ENCODE measurements around the gene FAM83C. TPM values are rescaled to one million over a fixed set of nuclear protein-coding genes. Genes with fewer than 3 reads are reported as not detected.

Gene FAM83C
- total RNA-seq, 4 donors from 2014 or later, result 29.3 to 68.8 (median 65.0) TPM

DNA sequence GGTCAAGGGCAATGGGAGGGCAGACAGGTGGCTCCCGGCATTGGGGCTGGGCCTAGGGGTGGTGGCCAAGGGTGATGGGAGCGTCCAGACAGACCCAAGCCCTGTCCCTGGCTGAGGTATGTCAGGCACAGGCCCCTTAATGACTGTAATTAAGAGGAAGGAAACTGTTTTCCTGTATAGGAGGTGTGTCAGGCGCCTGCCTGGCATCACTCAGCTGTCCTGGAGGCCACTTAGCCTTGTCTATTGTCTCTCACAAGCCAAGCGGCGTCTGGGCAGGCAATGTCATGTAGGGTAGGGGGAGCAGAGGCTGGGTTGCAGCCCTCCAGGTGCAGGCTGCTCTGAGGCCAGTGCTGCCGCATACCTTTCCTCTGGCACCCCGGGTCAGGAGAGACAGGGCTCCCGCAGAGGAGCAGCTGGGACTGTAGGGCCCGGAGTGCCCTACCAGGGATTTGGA, 3.9 kb upstream of the FAM83C start:
- Histone ChIP-seq H3K9me3 (no peaks in the 10 kb centered on the region), H3K4me3 (no peak overlapping the region), H3K36me3 (no peaks in the 10 kb centered on the region), H3K4me1 (peaks cover 14% of the 10 kb centered on the region), H3K27ac (no peak overlapping the region), H3K27me3 (peaks cover 8% of the 10 kb centered on the region)
- 63% methylated on average over 3 of the region's 9 CpGs for WGBS
- DNase-seq (ENCODE audit: low spot score in 2 of 2), result no peak
- TF ChIP-seq, protein P1, sequence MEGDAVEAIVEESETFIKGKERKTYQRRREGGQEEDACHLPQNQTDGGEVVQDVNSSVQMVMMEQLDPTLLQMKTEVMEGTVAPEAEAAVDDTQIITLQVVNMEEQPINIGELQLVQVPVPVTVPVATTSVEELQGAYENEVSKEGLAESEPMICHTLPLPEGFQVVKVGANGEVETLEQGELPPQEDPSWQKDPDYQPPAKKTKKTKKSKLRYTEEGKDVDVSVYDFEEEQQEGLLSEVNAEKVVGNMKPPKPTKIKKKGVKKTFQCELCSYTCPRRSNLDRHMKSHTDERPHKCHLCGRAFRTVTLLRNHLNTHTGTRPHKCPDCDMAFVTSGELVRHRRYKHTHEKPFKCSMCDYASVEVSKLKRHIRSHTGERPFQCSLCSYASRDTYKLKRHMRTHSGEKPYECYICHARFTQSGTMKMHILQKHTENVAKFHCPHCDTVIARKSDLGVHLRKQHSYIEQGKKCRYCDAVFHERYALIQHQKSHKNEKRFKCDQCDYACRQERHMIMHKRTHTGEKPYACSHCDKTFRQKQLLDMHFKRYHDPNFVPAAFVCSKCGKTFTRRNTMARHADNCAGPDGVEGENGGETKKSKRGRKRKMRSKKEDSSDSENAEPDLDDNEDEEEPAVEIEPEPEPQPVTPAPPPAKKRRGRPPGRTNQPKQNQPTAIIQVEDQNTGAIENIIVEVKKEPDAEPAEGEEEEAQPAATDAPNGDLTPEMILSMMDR (IDR thresholded peaks at IDR 0.05), result no peak
- no peak for TF ChIP-seq POLR2A (IDR thresholded peaks at IDR 0.05)
- TF ChIP-seq EP300 (IDR thresholded peaks at IDR 0.05), result no peak
- TF ChIP-seq POLR2AphosphoS5 (IDR thresholded peaks at IDR 0.05), result no peak

DNA sequence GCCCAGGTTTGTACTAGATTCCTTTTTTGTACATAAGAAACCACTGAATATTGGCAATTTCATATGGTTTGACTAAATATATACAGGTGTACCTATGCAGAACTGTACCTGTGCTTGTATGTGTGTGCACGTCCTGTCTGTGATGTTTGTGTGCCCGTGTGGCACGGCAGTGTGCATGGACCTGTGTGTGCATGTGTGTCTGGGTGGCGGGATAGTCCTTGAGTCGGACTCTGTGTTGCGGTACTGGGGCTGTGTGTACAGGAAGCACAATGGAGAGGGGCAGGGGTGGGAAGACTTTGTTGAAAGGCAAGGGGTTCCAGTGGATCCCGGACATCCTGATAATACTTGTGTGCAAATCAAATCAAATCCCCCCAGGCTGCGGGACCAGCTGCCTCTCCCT, 3.4 kb upstream of the FAM83C start:
- 84% methylated on average over 8 of the region's 8 CpGs for WGBS
- no peak for DNase-seq (ENCODE audit: low spot score in 2 of 2)
- H3K4me1 ChIP-seq, result peaks cover 19% of the 10 kb centered on the region
- H3K9me3 ChIP-seq, result no peaks in the 10 kb centered on the region
- H3K27ac ChIP-seq, result no peak overlapping the region
- TF ChIP-seq, protein P1 (IDR thresholded peaks at IDR 0.05), result no peak
- TF ChIP-seq POLR2A (IDR thresholded peaks at IDR 0.05) (no peak), EP300 (IDR thresholded peaks at IDR 0.05) (no peak), POLR2AphosphoS5 (IDR thresholded peaks at IDR 0.05) (no peak)
- peaks cover 8% of the 10 kb centered on the region for H3K27me3 ChIP-seq
- H3K4me3 ChIP-seq, result no peak overlapping the region
- no peaks in the 10 kb centered on the region for H3K36me3 ChIP-seq

DNA sequence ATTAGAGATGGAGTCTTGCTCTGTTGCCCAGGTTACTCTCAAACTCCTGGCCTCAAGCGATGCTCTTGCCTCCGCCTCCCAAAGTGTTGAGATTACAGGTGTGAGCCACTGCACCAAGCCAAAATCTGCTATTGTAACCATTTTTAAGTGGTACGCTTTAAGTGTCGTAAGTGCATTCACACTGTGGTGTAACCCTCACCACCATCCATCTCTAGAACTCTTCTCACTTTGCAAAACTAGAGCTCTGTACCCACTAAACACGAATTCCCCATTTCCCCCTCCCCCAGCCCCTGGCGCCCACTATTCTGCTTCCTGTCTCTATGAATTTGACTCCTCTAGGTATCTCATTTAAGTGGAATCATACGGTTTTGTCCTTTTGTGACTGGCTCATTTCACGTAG, 2.8 kb upstream of the FAM83C start:
- TF ChIP-seq, protein P1 (IDR thresholded peaks at IDR 0.05), result no peak
- TF ChIP-seq POLR2A (IDR thresholded peaks at IDR 0.05) (no peak), POLR2AphosphoS5 (IDR thresholded peaks at IDR 0.05) (no peak), EP300 (IDR thresholded peaks at IDR 0.05) (no peak)
- WGBS, result 78% methylated on average over 8 of the region's 8 CpGs
- H3K36me3 ChIP-seq, result no peaks in the 10 kb centered on the region
- H3K27me3 ChIP-seq, result peaks cover 8% of the 10 kb centered on the region
- no peak overlapping the region for H3K27ac ChIP-seq
- no peak for DNase-seq (ENCODE audit: low spot score in 2 of 2)
- H3K4me1 ChIP-seq, result peaks cover 22% of the 10 kb centered on the region
- H3K9me3 ChIP-seq, result no peaks in the 10 kb centered on the region
- no peak overlapping the region for H3K4me3 ChIP-seq

DNA sequence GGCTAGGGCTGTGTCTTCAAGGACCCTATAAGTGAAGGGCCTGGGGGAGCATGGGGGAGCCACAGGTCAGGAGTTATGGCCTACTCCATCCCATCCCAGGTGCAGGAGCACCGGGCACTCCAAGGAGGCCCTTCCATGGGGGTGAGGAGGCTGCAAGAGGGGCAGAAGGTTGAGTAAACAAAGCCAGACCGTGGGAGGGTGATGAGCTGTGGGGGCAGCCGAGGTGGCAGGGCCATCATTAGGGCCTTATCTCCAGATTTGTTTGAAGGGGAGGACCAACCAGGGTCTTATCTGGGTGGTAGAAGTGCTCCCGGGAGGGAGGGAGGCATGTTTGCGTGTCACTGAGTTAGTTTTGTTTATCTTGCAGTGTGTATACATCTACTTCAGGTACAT, 2.1 kb upstream of the FAM83C start:
- Histone ChIP-seq H3K36me3 (no peaks in the 10 kb centered on the region), H3K9me3 (no peaks in the 10 kb centered on the region), H3K27me3 (peaks cover 8% of the 10 kb centered on the region), H3K4me1 (peaks cover 22% of the 10 kb centered on the region), H3K4me3 (no peak overlapping the region), H3K27ac (no peak overlapping the region)
- no peak for DNase-seq (ENCODE audit: low spot score in 2 of 2)
- TF ChIP-seq POLR2A (IDR thresholded peaks at IDR 0.05), result no peak
- TF ChIP-seq, protein P1 (IDR thresholded peaks at IDR 0.05), result no peak
- no peak for TF ChIP-seq EP300 (IDR thresholded peaks at IDR 0.05)
- WGBS, result 74% methylated on average over 5 of the region's 5 CpGs

DNA sequence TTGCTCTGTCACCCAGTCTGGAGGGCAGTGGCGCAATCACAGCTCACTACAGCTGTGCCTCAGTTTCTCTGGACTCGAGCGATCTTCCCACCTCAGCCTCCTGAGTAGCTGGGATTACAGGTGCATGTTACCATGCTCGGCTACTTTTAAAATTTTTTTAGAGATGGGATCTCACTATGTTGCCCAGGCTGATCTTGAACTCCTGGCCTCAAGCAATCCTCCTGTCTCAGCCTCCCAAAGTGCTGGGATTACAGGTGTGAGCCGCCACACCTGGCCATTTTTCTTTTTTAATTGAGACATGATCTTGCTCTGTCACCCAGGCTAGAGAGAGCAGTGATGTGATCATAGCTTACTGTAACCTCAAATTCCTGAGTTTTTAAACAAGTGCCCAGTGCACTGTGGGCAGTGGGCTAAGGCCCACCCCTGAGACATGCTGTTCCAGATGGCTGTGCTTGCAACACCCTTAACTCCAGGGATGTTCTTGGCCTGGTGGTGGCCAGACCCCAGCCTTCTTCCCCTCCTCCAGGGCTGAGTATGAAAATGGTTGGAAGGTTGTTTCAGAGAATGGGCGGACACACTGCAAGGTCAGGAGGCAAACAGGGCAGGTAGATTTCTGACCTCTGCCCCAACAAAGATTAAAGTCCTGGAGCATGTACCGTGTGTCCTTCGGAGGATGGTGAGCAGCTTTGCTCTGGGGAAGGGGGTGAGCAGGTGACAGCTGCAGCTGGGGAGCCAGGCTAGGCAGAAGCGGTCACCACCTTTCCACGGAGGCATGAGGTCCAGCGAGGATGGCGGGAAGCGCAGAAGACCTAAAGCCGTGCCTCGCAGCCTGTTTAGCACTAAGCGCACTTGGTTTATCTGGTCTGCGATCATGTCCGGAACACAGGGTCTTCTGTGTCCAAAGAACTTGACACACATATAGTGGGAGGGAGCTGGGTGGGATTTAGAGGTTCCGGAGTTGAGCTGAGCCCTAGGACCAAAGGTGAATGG, 1.4 kb upstream of the FAM83C start:
- TF ChIP-seq EP300 (IDR thresholded peaks at IDR 0.05), result no peak
- TF ChIP-seq POLR2AphosphoS5 (IDR thresholded peaks at IDR 0.05), result no peak
- TF ChIP-seq, protein P1 (IDR thresholded peaks at IDR 0.05), result no peak
- Histone ChIP-seq H3K36me3 (no peaks in the 10 kb centered on the region), H3K9me3 (no peaks in the 10 kb centered on the region), H3K4me1 (peaks cover 22% of the 10 kb centered on the region), H3K27ac (no peak overlapping the region), H3K27me3 (peaks cover 8% of the 10 kb centered on the region), H3K4me3 (no peak overlapping the region)
- no peak for DNase-seq (ENCODE audit: low spot score in 2 of 2)
- 94% methylated on average over 19 of the region's 19 CpGs for WGBS

All from suprapubic skin (tissue), 4 donors.